GM18870 (cell line): ENCODE measurements around the gene LGR6.
"Not testable (repeated sequence)": the region's sequence is repeated elsewhere in the genome, so short reads cannot be mapped to it uniquely, and the experiment has no call there.

Experiments
- ATAC-seq: cut with Tn5 transposase; IDR thresholded peaks from one replicate; pipeline ENCODE4 v1.9.1; 2021; ENCODE audit warnings: moderate library complexity; ENCODE audit not compliant: unreplicated experiment

The LGR6 gene

DNA sequence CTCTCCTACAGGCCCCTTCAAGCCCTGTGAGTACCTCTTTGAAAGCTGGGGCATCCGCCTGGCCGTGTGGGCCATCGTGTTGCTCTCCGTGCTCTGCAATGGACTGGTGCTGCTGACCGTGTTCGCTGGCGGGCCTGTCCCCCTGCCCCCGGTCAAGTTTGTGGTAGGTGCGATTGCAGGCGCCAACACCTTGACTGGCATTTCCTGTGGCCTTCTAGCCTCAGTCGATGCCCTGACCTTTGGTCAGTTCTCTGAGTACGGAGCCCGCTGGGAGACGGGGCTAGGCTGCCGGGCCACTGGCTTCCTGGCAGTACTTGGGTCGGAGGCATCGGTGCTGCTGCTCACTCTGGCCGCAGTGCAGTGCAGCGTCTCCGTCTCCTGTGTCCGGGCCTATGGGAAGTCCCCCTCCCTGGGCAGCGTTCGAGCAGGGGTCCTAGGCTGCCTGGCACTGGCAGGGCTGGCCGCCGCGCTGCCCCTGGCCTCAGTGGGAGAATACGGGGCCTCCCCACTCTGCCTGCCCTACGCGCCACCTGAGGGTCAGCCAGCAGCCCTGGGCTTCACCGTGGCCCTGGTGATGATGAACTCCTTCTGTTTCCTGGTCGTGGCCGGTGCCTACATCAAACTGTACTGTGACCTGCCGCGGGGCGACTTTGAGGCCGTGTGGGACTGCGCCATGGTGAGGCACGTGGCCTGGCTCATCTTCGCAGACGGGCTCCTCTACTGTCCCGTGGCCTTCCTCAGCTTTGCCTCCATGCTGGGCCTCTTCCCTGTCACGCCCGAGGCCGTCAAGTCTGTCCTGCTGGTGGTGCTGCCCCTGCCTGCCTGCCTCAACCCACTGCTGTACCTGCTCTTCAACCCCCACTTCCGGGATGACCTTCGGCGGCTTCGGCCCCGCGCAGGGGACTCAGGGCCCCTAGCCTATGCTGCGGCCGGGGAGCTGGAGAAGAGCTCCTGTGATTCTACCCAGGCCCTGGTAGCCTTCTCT lies 124.6 kb downstream of the LGR6 start:
- ATAC-seq, result no peak

- ATAC-seq, result no peak
Measured at GRCh38 chr1:202319381-202320080, 125.9 kb downstream of the LGR6 start.

- ATAC-seq, result no peak
Measured at GRCh38 chr1:202320081-202320405, 126.4 kb downstream of the LGR6 start.

- ATAC-seq, result no peak
Measured at GRCh38 chr1:202323731-202324130, 130.1 kb downstream of the LGR6 start.

DNA sequence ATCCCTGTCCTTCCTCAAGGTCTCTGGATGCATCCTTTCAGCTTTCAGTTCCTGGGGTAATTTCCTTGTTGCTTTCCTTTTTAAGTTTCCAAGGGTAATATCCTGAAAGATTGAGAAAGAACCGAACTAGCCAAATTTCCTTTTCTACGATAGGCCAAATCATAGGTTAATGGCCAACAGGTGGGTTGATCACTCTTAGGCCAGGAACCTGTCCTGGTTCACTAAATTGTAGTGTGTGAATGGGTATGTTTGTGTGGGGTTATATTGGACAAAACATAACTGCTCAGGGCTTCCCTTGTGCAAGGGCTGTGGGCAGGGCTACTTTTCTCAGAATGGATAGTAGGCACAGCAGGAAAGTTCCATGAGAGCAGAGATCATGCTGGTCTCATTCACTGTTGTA lies 131.0 kb downstream of the LGR6 start:
- ATAC-seq, result no peak

GRCh38 chr1:202329891-202330290 lies 136.3 kb downstream of the LGR6 start:
- ATAC-seq, result no peak

- ATAC-seq, result no peak
Measured at GRCh38 chr1:202333861-202334260, 140.3 kb downstream of the LGR6 start.

DNA sequence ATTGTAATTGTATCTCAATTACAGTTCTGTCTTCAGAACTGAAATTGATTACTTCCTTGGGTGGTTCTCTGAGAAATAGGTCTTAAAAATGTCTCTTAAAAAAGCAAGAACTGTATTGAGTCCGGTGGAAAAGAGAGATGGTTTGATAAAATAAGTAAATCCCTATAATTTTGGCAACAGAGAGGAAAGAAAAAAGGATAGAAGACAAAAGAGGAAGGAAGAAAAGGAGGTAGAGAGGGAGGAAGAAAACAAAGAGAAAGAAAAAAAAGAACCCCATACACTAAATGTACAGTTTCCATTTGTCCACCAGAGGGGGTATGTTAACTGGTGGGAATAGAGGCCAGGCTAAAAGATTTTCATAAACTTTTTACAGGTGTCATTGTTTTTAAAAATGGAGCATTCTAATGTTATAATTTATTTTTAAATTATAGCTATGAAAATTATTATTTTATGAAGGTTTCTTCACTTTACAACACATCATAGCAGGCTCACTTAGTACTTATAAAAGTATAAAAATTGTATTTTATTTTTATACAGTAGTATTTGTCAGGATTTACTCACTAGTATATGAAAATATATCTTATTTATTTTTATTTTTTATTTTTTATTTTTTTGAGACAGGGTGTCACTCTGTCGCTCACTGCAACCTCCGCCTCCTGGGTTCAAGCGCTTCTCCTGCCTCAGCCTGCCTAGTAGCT lies 150.2 kb downstream of the LGR6 start:
- no peak for ATAC-seq

- ATAC-seq, result no peak
Measured at GRCh38 chr1:202348005-202348508, 154.5 kb downstream of the LGR6 start.

GRCh38 chr1:202348509-202349205 lies 155.1 kb downstream of the LGR6 start, which contains the start of gene PPP1R12B:
Gene PPP1R12B (plus strand): TSS chr1:202348699. CDS start chr1:202348852, 153 bp downstream.
- peak; percentile 93 for ATAC-seq

DNA sequence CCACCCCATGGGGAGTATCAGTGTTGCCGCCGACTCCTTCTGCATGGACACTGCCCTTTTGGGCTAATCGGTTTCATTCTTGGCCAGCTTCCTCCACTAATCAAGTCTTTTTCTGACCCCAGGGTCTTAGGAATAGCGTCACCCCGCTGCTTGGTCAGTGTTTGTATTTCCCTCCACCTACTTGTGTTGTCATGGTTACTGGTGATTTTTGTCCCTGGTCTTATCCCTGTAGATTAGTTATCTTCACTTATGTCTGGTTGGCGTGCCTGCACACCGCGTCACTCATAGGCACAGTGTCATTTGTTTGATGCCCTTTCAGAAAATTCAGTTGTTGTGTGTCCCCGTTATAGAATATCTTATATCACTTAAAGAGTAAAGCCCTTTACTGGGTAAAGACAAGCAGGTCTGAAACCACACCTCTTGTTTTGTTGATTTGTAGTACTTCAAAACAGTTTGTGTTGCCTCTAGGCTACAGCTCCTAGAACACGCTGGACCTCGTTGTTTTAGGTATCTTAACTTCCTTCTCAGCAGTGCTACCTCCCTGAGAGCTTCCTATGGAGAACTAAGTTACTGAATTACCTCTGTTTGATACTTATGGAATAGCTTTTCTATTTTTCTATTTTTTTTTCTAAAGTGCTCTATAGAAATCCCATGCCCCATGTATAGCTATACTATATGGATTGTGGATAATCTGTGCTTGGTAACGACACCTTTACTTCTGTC lies 155.8 kb downstream of the LGR6 start:
- no peak for ATAC-seq

GRCh38 chr1:202351725-202352124 lies 158.1 kb downstream of the LGR6 start:
- no peak for ATAC-seq

DNA sequence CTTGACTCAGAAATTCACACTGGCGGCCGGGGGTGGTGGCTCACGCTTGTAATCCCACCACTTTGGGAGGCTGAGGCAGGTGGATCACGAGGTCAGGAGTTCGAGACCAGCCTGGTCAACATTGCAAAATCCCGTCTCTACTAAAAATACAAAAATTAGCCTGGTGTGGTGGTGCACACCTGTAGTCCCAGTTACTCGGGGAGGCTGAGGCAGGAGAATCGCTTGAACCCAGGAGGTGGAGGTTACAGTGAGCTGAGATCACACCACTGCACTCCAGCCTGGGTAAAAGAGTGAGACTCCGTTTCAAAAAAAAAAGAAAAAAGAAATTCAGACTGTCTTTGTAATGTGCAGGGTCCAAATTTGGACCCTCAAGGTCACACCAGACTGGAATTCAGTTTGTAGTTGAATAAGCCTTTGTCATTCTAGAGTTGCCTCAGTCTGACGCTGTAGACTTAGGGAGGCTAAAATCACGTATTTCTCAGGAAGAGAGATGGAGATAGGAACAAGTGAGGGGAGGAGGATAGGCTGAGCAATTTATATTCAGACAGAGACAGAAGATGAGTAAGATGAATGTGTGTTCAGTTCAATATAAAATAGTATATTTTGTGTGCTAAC lies 159.1 kb downstream of the LGR6 start:
- not testable (repeated sequence) for ATAC-seq

- no peak for ATAC-seq
Measured at GRCh38 chr1:202355944-202356553, 162.4 kb downstream of the LGR6 start.

DNA sequence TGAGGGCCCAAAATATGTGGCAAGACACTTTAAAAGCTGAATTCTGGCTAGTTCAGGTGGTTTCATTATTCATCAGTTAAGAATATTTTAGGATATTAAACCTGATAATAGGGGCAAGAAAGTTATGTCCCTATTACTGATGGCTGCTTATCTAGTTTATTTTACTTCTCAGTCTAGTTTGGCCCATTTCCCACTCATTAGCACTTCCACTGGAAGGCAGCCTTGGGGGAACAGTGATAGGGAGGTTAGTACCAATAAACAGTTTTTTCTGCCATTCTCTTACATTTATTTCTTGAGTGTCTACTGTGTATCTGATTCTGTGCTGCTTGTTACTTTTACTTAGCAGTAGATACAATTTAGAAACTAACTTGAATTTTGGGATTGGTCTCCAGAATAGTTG lies 163.9 kb downstream of the LGR6 start:
- no peak for ATAC-seq

- no peak for ATAC-seq
Measured at GRCh38 chr1:202361224-202361623, 167.6 kb downstream of the LGR6 start.

GRCh38 chr1:202361701-202362100 lies 168.1 kb downstream of the LGR6 start:
- no peak for ATAC-seq

DNA sequence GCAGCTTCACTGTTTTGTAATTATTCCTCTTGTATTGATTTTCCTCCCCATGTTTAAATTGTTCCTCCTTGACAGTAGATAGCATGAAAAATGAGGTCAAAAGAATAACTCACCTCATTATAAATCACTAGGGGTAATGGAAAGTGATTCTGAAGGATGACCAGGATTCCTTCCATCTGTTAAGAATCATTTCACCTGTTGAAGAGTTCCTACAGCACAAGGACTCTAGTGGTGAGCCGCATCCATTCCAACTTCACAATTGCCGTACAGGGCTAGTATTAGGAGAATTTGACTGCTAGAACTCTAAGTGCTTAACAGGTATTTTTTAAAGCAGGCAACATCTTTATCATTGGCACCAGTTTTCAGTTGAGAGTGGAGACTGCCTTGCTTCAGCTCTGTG lies 168.6 kb downstream of the LGR6 start:
- ATAC-seq, result no peak
